Measurements from ENCODE around the gene CACNA1I.

GRCh38 chr22:39556970-39557841 is 13.3 kb upstream of the CACNA1I start:
- TF ChIP-seq USF1 (IDR thresholded peaks at IDR 0.05) (no peak), EGR1 (IDR thresholded peaks at IDR 0.05) (no peak), CREB1 (IDR thresholded peaks at IDR 0.05; ENCODE audit: low read depth) (no peak)
- TF ChIP-seq, protein P1, sequence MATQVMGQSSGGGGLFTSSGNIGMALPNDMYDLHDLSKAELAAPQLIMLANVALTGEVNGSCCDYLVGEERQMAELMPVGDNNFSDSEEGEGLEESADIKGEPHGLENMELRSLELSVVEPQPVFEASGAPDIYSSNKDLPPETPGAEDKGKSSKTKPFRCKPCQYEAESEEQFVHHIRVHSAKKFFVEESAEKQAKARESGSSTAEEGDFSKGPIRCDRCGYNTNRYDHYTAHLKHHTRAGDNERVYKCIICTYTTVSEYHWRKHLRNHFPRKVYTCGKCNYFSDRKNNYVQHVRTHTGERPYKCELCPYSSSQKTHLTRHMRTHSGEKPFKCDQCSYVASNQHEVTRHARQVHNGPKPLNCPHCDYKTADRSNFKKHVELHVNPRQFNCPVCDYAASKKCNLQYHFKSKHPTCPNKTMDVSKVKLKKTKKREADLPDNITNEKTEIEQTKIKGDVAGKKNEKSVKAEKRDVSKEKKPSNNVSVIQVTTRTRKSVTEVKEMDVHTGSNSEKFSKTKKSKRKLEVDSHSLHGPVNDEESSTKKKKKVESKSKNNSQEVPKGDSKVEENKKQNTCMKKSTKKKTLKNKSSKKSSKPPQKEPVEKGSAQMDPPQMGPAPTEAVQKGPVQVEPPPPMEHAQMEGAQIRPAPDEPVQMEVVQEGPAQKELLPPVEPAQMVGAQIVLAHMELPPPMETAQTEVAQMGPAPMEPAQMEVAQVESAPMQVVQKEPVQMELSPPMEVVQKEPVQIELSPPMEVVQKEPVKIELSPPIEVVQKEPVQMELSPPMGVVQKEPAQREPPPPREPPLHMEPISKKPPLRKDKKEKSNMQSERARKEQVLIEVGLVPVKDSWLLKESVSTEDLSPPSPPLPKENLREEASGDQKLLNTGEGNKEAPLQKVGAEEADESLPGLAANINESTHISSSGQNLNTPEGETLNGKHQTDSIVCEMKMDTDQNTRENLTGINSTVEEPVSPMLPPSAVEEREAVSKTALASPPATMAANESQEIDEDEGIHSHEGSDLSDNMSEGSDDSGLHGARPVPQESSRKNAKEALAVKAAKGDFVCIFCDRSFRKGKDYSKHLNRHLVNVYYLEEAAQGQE (IDR thresholded peaks at IDR 0.05; ENCODE audit: low read depth) = no peak

Data from Ishikawa (cell line).